Activated CD4-positive, alpha-beta memory T cell treated with anti-CD3 and anti-CD28 coated beads, Interleukin-2, amount 10 ng/mL, durations not matched to agents 7 days and 5 days (primary cell): ENCODE results near the gene TMEM50B. TPM values are rescaled to one million over a fixed set of nuclear protein-coding genes. Genes with fewer than 3 reads are reported as not detected.

Experiments used
- CTCF ChIA-PET: fragments of 350-600 bp; sonication (Branson Sonifier 250); formaldehyde crosslinking; loops from one replicate; lab custom pipeline; 2021; ENCODE audit warnings: antibody characterized with exemption, inconsistent platforms; lab: Charles Lee
- POLR2A ChIA-PET: fragments of 350-600 bp; sonication (Branson Sonifier 250); formaldehyde crosslinking; loops from one replicate; lab custom pipeline; 2021; ENCODE audit warnings: antibody characterized with exemption; lab: Charles Lee
- DNase-seq: peaks from one replicate; pipeline ENCODE4 v3.0.0-alpha.2; 2020
- H3K27ac Mint-ChIP-seq: one replicate; pipeline ENCODE4 v1.8.0; 2021; ENCODE audit warnings: mild to moderate bottlenecking, mixed read lengths
- H3K27me3 Mint-ChIP-seq: one replicate; pipeline ENCODE4 v1.8.0; 2021; ENCODE audit warnings: mixed read lengths
- H3K36me3 Mint-ChIP-seq: one replicate; pipeline ENCODE4 v1.8.0; 2021; ENCODE audit warnings: low read depth, mixed read lengths
- H3K4me1 Mint-ChIP-seq: one replicate; pipeline ENCODE4 v1.8.0; 2021; ENCODE audit warnings: mixed read lengths
- H3K4me3 Mint-ChIP-seq: one replicate; pipeline ENCODE4 v1.8.0; 2021; ENCODE audit warnings: mild to moderate bottlenecking, mixed read lengths
- H3K9me3 Mint-ChIP-seq: one replicate; pipeline ENCODE4 v1.8.0; 2021; ENCODE audit warnings: mixed read lengths
- total RNA-seq, 2 experiments: library from RNA; stranded (reverse); gene quantifications; one replicate each; pipeline ENCODE4 v1.2.3, GENCODE V29; 2021

TMEM50B gene
- total RNA-seq, 2 experiments from 2014 or later: 26.5 to 28.2 TPM

DNA sequence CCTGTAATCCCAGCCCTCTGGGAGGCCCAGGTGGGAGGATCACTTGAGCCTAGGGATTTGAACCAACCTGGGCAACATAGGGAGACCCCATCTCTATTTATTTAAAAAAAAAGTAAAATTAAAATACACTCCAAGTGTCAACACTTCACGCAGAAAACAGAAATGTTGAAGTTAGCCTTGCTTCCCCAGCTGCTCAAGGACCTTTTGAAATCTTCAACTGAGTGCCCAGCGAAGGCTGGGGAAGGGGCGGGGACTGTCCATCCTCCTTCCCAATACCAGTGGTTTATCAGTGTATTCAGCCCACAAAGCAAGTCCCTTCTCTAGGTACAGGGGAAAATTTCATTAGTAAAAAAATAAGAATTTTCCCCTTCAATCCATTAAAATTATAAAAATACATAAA lies 14.0 kb upstream of the TMEM50B start:
- POLR2A ChIA-PET: no interaction called here
- no peak for DNase-seq
- Mint-ChIP-seq H3K27ac (no peak overlapping the region), H3K4me1 (peaks cover 10% of the 10 kb centered on the region), H3K36me3 (no peaks in the 10 kb centered on the region), H3K27me3 (peaks cover 18% of the 10 kb centered on the region), H3K9me3 (no peaks in the 10 kb centered on the region), H3K4me3 (peak overlapping the region; percentile 52)
- CTCF ChIA-PET: no interaction called here

DNA sequence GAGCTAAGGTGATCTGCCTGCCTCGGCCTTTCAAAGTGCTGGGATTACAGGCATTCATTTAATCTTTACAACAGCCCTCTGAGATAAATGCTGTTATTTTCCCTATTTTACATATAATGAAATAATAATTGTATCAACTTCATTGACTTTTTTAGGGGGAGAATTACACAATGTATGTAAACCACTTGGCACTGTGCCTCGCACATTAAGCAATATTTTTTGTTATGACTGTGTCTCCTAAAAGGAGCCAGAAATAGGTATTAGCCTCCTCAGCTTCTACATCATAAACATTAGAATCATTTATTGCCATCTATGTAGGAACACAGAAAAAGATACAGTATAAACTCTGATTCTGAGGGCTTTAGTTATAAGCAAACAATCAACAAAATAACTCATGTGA lies 12.8 kb upstream of the TMEM50B start:
- H3K27ac Mint-ChIP-seq: no peak overlapping the region
- peaks cover 10% of the 10 kb centered on the region for H3K4me1 Mint-ChIP-seq
- H3K36me3 Mint-ChIP-seq: no peaks in the 10 kb centered on the region
- DNase-seq: no peak
- H3K4me3 Mint-ChIP-seq: peak overlapping the region; percentile 17
- ChIA-PET POLR2A (interaction anchor here (3.0 kb wide), 1 partner anchor 13 kb away, joined by 53 read pairs; the partner anchor contains the start of gene TMEM50B), CTCF (interaction anchor here (1.6 kb wide), 1 partner anchor 114 kb away, joined by 6 read pairs; no protein-coding TSS in a partner anchor)
- peaks cover 21% of the 10 kb centered on the region for H3K27me3 Mint-ChIP-seq
- H3K9me3 Mint-ChIP-seq: no peaks in the 10 kb centered on the region

GRCh38 chr21:33491373-33492102 lies 11.8 kb upstream of the TMEM50B start, which contains the start of gene DNAJC28:
Gene DNAJC28 (minus strand): TSS chr21:33491716. CDS start chr21:33489393, 2,323 bp downstream.
- CTCF ChIA-PET: interaction anchor here (1.0 to 2.8 kb wide), 4 partner anchors 12 to 117 kb away, joined by 3 to 13 read pairs (median 4); partner anchors contain the start of gene TMEM50B
- peaks cover 21% of the 10 kb centered on the region for H3K27me3 Mint-ChIP-seq
- H3K27ac Mint-ChIP-seq: peak within 1 kb of the TSS; percentile 59
- no peaks in the 10 kb centered on the region for H3K36me3 Mint-ChIP-seq
- POLR2A ChIA-PET: interaction anchor here (0.7 to 3.0 kb wide), 8 partner anchors 10 to 130 kb away, joined by 3 to 53 read pairs (median 4); partner anchors contain the start of genes DONSON, GART, SON and TMEM50B
- peaks cover 10% of the 10 kb centered on the region for H3K4me1 Mint-ChIP-seq
- no peaks in the 10 kb centered on the region for H3K9me3 Mint-ChIP-seq
- DNase-seq: peak; percentile 92
- peak within 1 kb of the TSS; percentile 95 for H3K4me3 Mint-ChIP-seq

DNA sequence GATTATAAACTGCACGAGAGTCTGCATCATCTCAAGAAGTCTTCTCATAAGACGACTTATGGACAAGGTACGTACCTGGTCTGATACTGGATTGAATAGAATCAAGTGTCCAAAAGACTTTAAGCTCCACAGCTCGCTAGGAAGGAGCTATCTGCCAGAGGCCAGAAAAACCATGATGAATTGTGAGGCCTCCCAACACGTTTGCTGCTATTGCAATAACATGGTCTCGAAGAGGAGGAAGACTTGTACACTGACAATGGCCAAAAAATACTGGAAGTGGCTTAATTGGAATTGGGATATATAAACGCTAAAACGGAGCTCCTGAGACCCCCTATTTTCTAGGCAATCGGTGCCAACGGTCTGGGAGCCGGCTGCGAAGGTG lies 11.2 kb upstream of the TMEM50B start:
- no peak for DNase-seq
- no peaks in the 10 kb centered on the region for H3K9me3 Mint-ChIP-seq
- H3K4me3 Mint-ChIP-seq: peak overlapping the region; percentile 95

GRCh38 chr21:33488936-33489335 lies 9.2 kb upstream of the TMEM50B start:
- POLR2A ChIA-PET: interaction anchor here (1.4 kb wide), 1 partner anchor 9 kb away, joined by 4 read pairs; the partner anchor contains the start of gene TMEM50B
- Mint-ChIP-seq H3K4me3 (no peak overlapping the region), H3K9me3 (no peaks in the 10 kb centered on the region), H3K27ac (no peak overlapping the region), H3K36me3 (no peaks in the 10 kb centered on the region), H3K27me3 (peaks cover 7% of the 10 kb centered on the region), H3K4me1 (peaks cover 10% of the 10 kb centered on the region)
- DNase-seq: no peak
- CTCF ChIA-PET: no interaction called here

More for the DNA sequence above, 11.2 kb upstream of the TMEM50B start:
- peaks cover 17% of the 10 kb centered on the region for H3K27me3 Mint-ChIP-seq
- H3K27ac Mint-ChIP-seq: peak overlapping the region; percentile 40
- POLR2A ChIA-PET: interaction anchor here (0.8 to 3.0 kb wide), 7 partner anchors 9 to 130 kb away, joined by 3 to 53 read pairs (median 5); partner anchors contain the start of genes DONSON, GART, SON and TMEM50B
- peaks cover 10% of the 10 kb centered on the region for H3K4me1 Mint-ChIP-seq
- H3K36me3 Mint-ChIP-seq: no peaks in the 10 kb centered on the region
- CTCF ChIA-PET: interaction anchor here (0.7 to 2.8 kb wide), 5 partner anchors 11 to 118 kb away, joined by 3 to 13 read pairs (median 3); partner anchors contain the start of gene TMEM50B

GRCh38 chr21:33487996-33488395 lies 8.2 kb upstream of the TMEM50B start:
- DNase-seq: no peak
- POLR2A ChIA-PET: interaction anchor here (1.4 kb wide), 2 partner anchors 8 kb away, joined by 4 read pairs; partner anchors contain the start of gene TMEM50B
- H3K4me3 Mint-ChIP-seq: no peak overlapping the region
- H3K36me3 Mint-ChIP-seq: no peaks in the 10 kb centered on the region
- no peaks in the 10 kb centered on the region for H3K9me3 Mint-ChIP-seq
- CTCF ChIA-PET: no interaction called here
- H3K27ac Mint-ChIP-seq: no peak overlapping the region
- peaks cover 10% of the 10 kb centered on the region for H3K4me1 Mint-ChIP-seq
- peaks cover 7% of the 10 kb centered on the region for H3K27me3 Mint-ChIP-seq

DNA sequence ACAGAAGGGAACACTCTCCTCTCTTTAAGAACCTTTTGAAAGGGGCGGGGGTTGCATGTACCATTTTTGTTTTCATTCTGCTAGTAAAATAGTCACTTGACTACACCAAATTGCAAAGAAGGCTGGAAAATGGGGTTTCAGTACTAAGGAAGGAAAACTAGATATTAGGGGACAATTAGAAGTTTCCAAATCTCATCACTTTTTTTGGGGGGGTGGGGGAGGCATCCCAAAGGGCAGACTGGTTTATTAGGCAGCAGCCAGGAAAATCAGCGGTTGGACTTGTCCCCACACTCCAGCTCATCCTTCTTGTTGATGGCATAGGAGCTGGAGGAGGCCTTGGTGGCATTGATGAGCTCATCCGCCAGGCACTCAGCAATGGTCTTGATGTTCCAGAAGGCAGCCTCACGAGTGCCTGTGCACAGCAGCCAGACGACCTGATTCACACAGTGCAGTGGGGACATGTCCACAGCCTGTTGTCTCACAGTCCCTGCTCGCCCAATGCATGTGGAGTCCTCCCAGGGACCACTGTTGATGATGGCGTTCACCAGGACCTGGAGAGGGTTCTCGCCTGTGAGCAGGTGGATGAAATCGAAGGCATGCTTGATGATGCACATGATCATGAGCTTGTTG lies 1.7 kb upstream of the TMEM50B start:
- Mint-ChIP-seq H3K9me3 (no peaks in the 10 kb centered on the region), H3K4me1 (peaks cover 21% of the 10 kb centered on the region), H3K27ac (no peak overlapping the region), H3K36me3 (no peaks in the 10 kb centered on the region), H3K27me3 (peaks cover 4% of the 10 kb centered on the region), H3K4me3 (no peak overlapping the region)
- CTCF ChIA-PET: interaction anchor here (1.6 kb wide), 1 partner anchor 63 kb away, joined by 4 read pairs; no protein-coding TSS in a partner anchor
- POLR2A ChIA-PET: interaction anchor here (0.9 to 3.7 kb wide), 5 partner anchors 10 to 107 kb away, joined by 3 to 53 read pairs (median 5); partner anchors contain the start of genes DNAJC28 and DONSON
- no peak for DNase-seq

GRCh38 chr21:33480481-33481103 lies 818 bp upstream of the TMEM50B start:
- Mint-ChIP-seq H3K36me3 (no peaks in the 10 kb centered on the region), H3K4me1 (peaks cover 21% of the 10 kb centered on the region), H3K9me3 (no peaks in the 10 kb centered on the region), H3K4me3 (peak overlapping the region; percentile 90), H3K27ac (peak overlapping the region; percentile 81), H3K27me3 (peaks cover 4% of the 10 kb centered on the region)
- DNase-seq: no peak
- ChIA-PET POLR2A (interaction anchor here (0.8 to 3.7 kb wide), 23 partner anchors 8 to 294 kb away, joined by 3 to 53 read pairs (median 5); partner anchors contain the start of genes DNAJC28, DONSON, GART and IFNAR1), CTCF (interaction anchor here (0.5 to 2.3 kb wide), 10 partner anchors 10 to 126 kb away, joined by 3 to 19 read pairs (median 4); partner anchors contain the start of gene DNAJC28)

DNA sequence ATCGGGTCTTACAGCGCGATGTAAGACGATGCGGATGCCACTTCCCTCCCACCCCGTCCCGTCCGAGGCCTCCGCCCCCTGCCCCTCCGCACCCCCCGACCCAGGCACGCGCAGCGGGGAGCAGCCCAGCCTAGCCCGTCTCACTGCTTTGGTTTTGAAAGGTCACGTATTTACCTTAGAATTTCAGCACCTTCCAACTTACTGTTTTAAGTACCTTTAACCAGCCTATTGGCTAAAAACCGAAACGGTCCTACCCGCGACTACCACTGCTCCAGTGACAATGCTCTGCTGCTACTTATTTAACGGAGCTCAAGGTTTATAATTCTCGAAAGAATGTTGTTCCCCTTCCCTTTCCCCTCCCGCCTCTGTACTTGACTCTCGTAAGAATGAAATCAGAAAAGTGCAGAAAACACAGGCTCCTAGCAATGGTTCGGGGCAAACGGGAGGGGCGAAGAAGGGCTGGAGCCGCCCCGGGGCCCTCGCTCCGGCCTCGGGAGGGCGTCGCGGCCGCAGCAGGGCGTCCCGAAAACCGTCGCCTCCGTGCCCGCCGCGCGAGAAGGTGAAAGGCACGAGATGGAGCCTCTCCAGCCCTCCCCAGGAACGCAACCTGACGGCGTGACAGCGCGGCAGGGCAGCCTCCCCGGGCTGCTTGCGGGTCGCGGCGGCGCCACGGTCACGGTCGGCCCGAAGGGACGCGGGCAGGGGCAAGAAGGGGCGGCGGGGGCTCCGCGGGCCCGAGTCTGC lies 667 bp downstream of the TMEM50B start:
- DNase-seq: peak; percentile 49
- Mint-ChIP-seq H3K4me1 (peaks cover 21% of the 10 kb centered on the region), H3K4me3 (peak overlapping the region; percentile 90), H3K27ac (peak overlapping the region; percentile 74), H3K27me3 (peaks cover 4% of the 10 kb centered on the region), H3K36me3 (no peaks in the 10 kb centered on the region), H3K9me3 (no peaks in the 10 kb centered on the region)
- ChIA-PET POLR2A (interaction anchor here (1.0 to 3.7 kb wide), 18 partner anchors 12 to 752 kb away, joined by 3 to 53 read pairs (median 5); partner anchors contain the start of genes DNAJC28, DONSON, GART and IFNAR1), CTCF (interaction anchor here (0.9 to 2.3 kb wide), 9 partner anchors 12 to 154 kb away, joined by 3 to 19 read pairs (median 3); partner anchors contain the start of genes DNAJC28, DONSON and IFNAR1)

DNA sequence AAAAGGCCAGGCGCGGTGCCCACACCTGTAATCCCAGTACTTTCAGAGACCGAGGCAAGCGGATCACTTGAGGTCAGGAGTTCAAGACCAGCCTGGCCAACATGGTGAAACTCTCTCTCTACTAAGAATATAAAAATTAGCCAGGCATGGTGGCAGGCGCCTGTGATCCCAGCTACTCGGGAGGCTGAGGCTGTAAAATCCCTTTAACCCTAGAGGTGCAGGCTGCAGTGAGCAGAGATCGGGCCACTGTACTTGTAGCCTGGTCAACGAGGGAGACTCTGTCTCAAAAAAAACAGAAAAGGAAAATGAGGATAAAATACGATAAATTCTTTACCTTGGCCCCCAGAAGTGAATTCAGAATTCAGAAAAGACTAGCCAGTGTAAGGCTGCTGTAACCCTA lies 1.6 kb downstream of the TMEM50B start:
- ChIA-PET CTCF (no interaction called here), POLR2A (interaction anchor here (3.1 kb wide), 1 partner anchor 13 kb away, joined by 53 read pairs; the partner anchor contains the start of gene DNAJC28)
- DNase-seq: no peak
- H3K4me1 Mint-ChIP-seq: peaks cover 21% of the 10 kb centered on the region
- H3K27ac Mint-ChIP-seq: peak overlapping the region; percentile 74
- peaks cover 4% of the 10 kb centered on the region for H3K27me3 Mint-ChIP-seq
- H3K4me3 Mint-ChIP-seq: peak overlapping the region; percentile 90
- H3K9me3 Mint-ChIP-seq: no peaks in the 10 kb centered on the region
- no peaks in the 10 kb centered on the region for H3K36me3 Mint-ChIP-seq

- ChIA-PET CTCF (interaction anchor here (0.7 to 1.0 kb wide), 2 partner anchors 129 to 1470 kb away, joined by 3 to 4 read pairs; no protein-coding TSS in a partner anchor), POLR2A (no interaction called here)
- no peaks in the 10 kb centered on the region for H3K27me3 Mint-ChIP-seq
- no peak for DNase-seq
- H3K4me3 Mint-ChIP-seq: no peak overlapping the region
- H3K9me3 Mint-ChIP-seq: no peaks in the 10 kb centered on the region
- peaks cover 21% of the 10 kb centered on the region for H3K4me1 Mint-ChIP-seq
- H3K27ac Mint-ChIP-seq: no peak overlapping the region
- no peaks in the 10 kb centered on the region for H3K36me3 Mint-ChIP-seq
Observed at GRCh38 chr21:33477066-33477465, 2.7 kb downstream of the TMEM50B start.
